ENCODE measurements around the gene SIPA1L3. TPM values are rescaled to one million over a fixed set of nuclear protein-coding genes. Genes with fewer than 3 reads are reported as not detected.

SIPA1L3 gene
- total and polyA plus RNA-seq, 9 of the 15 experiments (the other 6 are each of a cell fraction or from before 2014, with no cell fraction given) = 0.01 to 6.1 (median 2.5) TPM

GRCh38 chr19:37893845-37894575, 13.0 kb upstream of the SIPA1L3 start:
- TF ChIP-seq CC2D1A (IDR thresholded peaks at IDR 0.05) = no peak
- no peak for TF ChIP-seq MTA3 (IDR thresholded peaks at IDR 0.05; ENCODE audit: borderline replicate concordance)
- TF ChIP-seq COPS2 (conservative IDR thresholded peaks at IDR 0.05) = no peak
- TF ChIP-seq HNRNPL (IDR thresholded peaks at IDR 0.05; ENCODE audit: low read depth, low read length) = no peak
- no peak for TF ChIP-seq BHLHE40 (IDR thresholded peaks at IDR 0.05; ENCODE audit: low read length)
- no peak for TF ChIP-seq FOXJ3 (CRISPR knock-in tag; IDR thresholded peaks at IDR 0.05)
- no peak for TF ChIP-seq SRSF3 (IDR thresholded peaks at IDR 0.05; ENCODE audit: insufficient read depth, low read length)
- TF ChIP-seq CTBP1 (IDR thresholded peaks at IDR 0.05; ENCODE audit: borderline replicate concordance) = no peak
- no peak for TF ChIP-seq SOX6 (IDR thresholded peaks at IDR 0.05)
- TF ChIP-seq PCBP2 (IDR thresholded peaks at IDR 0.05; ENCODE audit: low read depth, low read length, poor library complexity, severe bottlenecking) = no peak
- no peak for TF ChIP-seq RUNX1 (IDR thresholded peaks at IDR 0.05; ENCODE audit: low read depth)
- CTCF ChIA-PET (ENCODE audit: low intra/inter-chr PET ratio) = no interaction called here
- intact Hi-C loops (cut with micrococcal nuclease) = loop anchor here (10.0 kb wide), 1 partner anchor 779 kb away; no protein-coding TSS in a partner anchor

More at GRCh38 chr19:37893845-37894575, 13.0 kb upstream of the SIPA1L3 start:
- FAIRE-seq (no peak), ATAC-seq (no peak), DNase-seq (ENCODE audit: extremely low read depth in 1 of 4, low spot score in 3 of 4) (no peak)
- 1% methylated on average over 11 of the region's 11 CpGs for WGBS (ENCODE audit: insufficient coverage, low coverage, missing lambda C conversion rate)
- BruUV-seq (replicated peaks) = no TSS peak
- no peaks in the 10 kb centered on the region for H3K9me1 ChIP-seq (ENCODE audit: control insufficient read depth, insufficient read depth, low read length)
- no peak overlapping the region for H3K9ac ChIP-seq (ENCODE audit: insufficient read depth in 1 of 2, low read depth in 2 of 2, low read length in 2 of 2)
- H4K20me1 ChIP-seq (replicated peaks; ENCODE audit: control insufficient read depth, insufficient read depth, low read length) = no peaks in the 10 kb centered on the region
- in situ Hi-C loops (cut with MboI) = no loop called here
- peaks cover 19 to 37% of the 10 kb centered on the region in 2 experiments; a peak in 4 of 5 replicates for H3K27me3 ChIP-seq (ENCODE audit: control insufficient read depth in 2 of 2, insufficient read depth in 2 of 2, low read length in 2 of 2)
- POLR2A ChIA-PET = interaction anchor here (1.9 kb wide), 1 partner anchor 17 kb away, joined by 4 read pairs; no protein-coding TSS in a partner anchor
- H2AFZ ChIP-seq (ENCODE audit: low read depth, low read length) = no peak overlapping the region
- no peaks in the 10 kb centered on the region for H3K79me2 ChIP-seq (ENCODE audit: control insufficient read depth, insufficient read depth, low read length)
- H3K4me2 ChIP-seq (ENCODE audit: insufficient read depth, low read length) = no peak overlapping the region
- no peaks in the 10 kb centered on the region for H3K9me3 ChIP-seq (replicated peaks; ENCODE audit: control insufficient read depth, insufficient read depth, low read depth, low read length)
- no peaks in the 10 kb centered on the region for H3K4me1 ChIP-seq (replicated peaks in 1 of 2; ENCODE audit: control insufficient read depth in 2 of 2, insufficient read depth in 2 of 2, low read length in 2 of 2)
- no peak overlapping the region for H3K4me3 ChIP-seq
- no peak overlapping the region for H3K27ac ChIP-seq (ENCODE audit: extremely low read depth, low read depth, low read length)
- no peaks in the 10 kb centered on the region for H3K36me3 ChIP-seq (ENCODE audit: control insufficient read depth, insufficient read depth, low read length)

Measured in K562 (cell line).